Fibroblast of skin of left quadriceps (primary cell): ENCODE data around the gene DOCK3.
"Not testable (repeated sequence)": the region's sequence is repeated elsewhere in the genome, so short reads cannot be mapped to it uniquely, and the experiment has no call there.

Experiments used
- DNase-seq, 2 experiments: peaks; one replicate each; pipeline ENCODE4 v3.0.0-alpha.2; 2013; ENCODE audit warnings: low read depth in 2 of 2

Gene DOCK3

DNA sequence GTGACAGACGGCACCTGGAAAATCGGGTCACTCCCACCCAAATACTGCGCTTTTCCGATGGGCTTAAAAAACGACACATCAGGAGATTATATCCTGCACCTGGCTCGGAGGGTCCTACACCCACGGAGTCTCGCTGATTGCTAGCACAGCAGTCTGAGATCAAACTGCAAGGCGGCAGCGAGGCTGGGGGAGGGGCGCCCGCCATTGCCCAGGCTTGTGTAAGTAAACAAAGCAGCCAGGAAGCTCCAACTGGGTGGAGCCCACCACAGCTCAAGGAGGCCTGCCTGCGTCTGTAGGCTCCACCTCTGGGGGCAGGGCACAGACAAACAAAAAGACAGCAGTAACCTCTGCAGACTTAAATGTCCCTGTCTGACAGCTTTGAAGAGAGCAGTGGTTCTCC, 524.6 kb downstream of the DOCK3 start:
- DNase-seq = not testable (repeated sequence)

DNA sequence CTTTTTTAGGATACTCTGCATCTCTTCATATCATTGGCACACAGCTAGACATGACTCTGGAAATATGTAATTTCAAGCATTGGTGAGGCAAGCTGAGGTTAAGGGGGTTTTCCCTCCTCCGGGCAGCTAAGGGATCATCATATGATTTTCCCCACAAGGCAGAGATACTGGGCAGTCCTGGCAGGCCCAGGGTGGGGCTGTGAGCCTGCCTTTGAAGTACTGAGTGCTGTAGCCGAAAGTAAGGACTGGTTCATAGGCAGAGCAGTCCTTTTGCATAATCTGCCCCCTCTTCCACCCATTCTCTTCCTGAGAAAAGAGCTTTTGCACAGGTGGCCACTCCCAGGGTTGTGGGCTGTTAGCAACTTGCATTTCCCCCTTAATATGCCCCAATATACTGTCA, 541.6 kb downstream of the DOCK3 start:
- no peak for DNase-seq

DNA sequence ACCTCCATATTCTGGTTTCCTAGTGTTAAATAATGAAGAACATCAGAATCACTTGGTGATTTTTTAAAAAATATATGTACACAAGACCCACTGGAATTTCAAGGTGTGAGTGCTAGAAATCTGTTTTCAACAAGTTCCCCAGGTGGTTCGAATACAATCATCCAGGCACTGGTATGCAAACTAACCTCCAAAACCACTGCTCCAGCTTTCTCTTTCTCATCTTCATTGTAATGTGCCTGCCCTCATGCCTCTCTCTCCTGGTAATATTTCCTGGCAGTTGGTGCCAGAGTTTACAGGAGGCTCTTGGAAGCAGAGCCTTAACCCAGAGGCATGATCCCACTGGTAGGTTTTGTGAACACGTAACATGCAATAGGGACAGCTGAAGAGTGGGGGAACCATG, 547.2 kb downstream of the DOCK3 start:
- no peak for DNase-seq

DNA sequence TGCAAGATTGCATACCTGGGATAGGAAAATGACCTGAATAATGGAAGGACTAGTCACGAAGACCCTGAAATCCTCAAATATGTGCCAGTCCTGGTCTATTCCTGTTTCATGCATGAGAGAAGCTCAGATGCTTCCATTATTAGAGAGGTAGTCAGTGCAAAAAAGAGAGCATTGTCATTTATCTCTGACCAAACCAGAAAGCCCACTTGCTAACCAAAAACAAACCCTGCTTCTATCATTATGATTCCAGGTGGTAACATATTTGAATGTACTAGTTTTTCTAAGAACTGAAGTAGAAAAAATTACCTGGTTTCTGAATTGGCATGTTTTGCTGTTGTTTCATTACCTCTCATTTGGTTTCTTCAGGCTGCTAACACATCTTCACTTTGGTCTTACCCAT, 549.6 kb downstream of the DOCK3 start:
- DNase-seq = no peak

DNA sequence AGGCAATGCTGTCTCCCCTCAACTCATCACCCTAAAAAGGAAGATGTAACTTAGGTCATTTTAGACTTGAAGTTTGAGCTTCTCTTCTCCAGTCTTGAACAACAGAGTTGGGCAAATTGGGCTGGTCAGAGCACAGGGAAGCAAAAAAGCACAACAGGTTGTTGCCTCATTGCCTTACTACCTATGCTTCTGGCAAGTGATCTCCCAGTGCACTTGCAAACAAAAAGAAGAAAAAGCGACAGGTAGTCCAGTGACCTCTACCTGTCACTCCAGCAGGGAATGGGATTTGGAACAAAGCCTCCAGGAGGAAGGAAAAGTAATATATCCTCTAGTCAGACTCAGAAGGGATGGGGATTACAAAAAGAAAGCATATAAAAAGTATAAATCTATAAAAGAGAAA, 550.1 kb downstream of the DOCK3 start:
- DNase-seq = no peak

DNA sequence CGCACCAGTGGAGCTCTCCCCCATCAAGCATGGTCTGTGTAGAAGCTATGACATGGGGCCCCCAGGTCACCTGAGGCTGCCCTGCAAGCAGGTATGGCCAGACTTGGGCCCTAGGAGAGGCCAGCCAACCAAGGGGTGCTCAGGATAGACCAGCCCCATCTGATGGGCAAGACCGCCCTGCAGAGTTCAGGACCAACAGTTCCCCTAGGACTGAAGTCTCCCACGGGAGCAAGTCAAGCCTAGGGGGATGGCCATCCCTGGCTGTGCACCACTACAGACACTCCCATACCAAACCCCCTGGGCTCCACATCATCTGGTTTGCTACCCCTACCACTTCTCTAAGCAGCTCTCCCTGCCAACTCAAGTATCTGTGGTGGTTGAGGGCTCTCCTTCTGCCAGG, 568.2 kb downstream of the DOCK3 start:
- no peak for DNase-seq

DNA sequence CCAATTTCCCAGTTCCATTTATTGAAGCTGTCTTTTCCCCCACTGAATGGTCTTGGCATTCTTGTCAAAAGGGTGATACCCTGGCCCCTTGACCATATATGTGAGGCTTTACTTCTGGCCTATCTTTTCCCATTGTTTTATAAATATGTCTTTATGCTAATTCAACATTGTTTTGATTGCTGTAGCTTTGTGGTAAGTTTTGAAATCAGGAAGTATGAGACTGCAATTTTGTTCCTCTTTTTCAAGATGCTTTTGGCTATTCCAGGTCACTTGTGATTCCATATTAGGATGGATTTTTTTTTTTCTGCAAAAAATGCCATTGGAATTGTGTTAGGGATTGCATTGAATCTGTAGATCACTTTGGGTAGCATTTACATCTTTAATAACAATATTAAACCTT, 569.2 kb downstream of the DOCK3 start:
- DNase-seq = no peak

DNA sequence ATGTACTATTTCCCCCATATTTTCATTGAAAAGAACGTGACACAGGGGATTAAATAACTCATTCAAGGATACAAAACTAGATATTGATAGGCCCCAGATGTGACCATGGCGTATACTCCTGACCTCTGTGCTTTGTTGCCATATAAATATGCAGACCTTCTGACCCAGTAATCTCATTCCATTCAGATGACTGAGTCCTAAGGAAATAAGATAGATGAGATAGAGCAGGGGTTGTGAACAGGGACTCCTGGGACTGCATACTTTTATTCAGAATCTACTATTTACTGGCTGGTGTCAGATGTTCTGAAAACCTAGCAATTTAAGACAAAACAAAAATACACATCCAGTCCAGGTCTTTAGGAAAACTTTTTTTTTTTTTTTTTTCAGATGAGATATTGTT, 571.1 kb downstream of the DOCK3 start:
- DNase-seq = no peak

DNA sequence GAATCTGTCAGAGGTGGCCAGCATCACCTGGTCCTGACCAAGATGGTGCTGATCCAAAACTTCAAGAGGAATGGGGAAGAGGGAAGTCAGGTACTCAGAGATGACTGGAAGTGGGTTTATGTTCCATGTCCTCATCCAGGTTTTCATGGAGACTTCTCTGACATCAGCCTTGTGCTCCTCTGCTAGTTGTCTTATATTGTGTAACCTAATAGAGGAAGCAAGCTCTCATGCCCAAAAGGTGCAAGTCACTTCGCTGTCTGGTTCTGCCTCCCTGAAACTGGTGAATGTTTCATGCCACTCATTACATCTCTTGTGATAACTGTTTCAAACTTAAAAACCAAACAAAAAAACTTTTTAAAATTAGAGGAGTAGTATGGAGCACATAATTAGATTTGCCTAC, 583.1 kb downstream of the DOCK3 start:
- no peak for DNase-seq

DNA sequence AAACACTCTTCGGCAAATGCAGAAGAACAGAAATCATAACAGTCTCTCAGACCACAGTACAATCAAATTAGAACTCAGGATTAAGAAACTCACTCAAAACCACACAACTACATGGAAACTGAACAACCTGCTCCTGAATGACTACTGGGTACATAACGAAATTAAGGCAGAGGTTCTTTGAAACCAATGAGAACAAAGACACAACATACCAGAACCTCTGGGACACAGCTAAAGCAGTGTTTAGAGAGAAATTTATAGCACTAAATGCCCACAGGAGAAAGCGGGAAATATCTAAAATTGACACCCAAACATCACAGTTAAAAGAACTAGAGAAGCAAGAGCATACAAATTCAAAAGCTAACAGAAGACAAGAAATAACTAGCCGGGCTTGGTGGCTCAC, 589.4 kb downstream of the DOCK3 start:
- DNase-seq = not testable (repeated sequence)

DNA sequence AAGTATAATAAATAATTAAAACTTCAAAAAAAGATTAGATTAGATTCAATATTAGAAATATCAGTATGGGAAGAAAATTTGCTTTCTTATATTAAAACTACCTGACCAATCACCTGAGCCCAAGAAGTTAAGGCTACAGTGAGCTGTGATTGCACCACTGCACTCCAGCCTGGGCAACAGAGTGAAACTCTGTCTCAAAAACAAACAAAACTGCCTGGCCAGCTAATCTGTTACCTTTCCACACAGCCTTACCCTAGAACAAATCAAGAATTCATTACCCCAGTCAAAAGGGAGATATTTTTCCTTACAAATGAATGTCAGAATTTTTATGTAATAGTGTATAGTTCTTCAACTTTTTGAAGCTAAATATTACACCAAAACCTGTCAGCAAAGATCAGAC, 593.4 kb downstream of the DOCK3 start:
- DNase-seq = no peak

DNA sequence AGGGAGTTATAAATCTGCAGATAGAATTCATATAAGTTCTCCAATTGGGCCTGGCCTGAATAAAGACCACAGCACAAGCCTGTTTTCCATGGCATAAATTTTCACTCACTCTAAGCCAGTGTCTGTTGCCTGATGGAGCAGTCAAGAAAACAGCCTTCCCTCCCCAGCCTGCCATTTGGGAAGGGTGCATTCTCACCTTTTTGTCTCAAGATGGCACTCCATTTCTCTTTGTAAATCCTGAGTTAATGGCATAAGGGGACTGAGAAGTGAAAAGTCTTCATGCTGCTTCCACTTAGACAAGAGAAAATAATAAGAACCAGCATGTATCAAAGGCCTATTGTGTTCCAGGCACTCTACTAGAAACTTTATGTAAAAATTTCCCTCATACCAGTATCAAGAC, 594.7 kb downstream of the DOCK3 start:
- no peak for DNase-seq

DNA sequence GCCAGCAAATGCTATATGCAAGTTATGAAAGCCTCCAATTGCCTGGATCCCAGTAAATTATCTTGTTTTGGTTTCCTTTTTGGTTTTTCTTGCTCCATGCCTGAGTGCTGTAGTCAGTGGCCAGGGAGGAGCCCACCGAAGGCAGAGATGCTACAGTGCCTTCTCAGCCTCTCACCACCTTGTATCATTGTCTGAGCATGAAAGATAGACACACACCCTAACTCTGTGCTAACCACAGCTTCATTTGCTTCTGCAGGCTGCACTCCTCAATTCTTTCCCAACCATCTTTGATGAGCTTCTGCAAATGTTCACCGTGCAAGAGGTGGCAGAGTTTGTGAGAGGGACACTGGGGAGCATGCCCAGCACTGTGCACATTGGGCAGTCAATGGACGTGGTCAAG, 595.8 kb downstream of the DOCK3 start:
- no peak for DNase-seq

DNA sequence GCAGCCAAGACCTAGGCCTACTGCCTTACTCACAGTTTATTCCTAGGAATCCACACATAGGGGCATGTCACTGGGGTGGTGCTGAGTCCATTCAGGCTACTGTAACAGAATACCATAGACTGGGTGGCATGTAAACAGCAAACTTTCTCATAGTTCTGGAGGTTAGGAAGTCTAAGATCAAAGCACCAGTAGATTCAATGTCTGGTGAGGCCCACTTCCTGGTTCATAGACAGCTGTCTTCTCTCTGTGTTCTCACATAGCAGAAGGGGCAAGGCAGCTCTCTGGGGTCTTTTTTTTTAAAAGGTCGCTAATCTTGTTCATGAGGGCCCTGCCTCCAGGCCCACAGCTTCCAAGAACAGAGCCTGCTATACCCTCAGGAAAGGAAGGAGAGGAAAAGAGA, 596.4 kb downstream of the DOCK3 start:
- no peak for DNase-seq

DNA sequence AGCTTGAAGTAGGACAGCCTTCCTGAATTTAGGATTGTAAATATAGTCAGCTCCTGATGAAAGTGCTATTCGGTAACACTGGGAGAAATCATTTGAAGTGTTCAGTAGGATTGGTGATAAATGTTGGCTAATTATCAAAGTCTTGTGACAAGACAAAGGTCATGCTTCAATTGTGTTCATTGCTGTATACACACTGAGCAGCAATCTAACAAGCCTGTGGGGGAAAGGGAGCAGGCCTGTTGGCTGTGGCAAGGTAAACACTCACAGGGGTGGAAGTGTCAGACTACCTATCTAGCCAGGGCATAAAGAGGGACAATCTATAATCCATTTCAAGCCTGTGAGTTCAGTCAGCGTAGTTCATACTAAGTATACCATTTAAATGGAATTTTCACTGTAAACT, 599.3 kb downstream of the DOCK3 start:
- no peak for DNase-seq

DNA sequence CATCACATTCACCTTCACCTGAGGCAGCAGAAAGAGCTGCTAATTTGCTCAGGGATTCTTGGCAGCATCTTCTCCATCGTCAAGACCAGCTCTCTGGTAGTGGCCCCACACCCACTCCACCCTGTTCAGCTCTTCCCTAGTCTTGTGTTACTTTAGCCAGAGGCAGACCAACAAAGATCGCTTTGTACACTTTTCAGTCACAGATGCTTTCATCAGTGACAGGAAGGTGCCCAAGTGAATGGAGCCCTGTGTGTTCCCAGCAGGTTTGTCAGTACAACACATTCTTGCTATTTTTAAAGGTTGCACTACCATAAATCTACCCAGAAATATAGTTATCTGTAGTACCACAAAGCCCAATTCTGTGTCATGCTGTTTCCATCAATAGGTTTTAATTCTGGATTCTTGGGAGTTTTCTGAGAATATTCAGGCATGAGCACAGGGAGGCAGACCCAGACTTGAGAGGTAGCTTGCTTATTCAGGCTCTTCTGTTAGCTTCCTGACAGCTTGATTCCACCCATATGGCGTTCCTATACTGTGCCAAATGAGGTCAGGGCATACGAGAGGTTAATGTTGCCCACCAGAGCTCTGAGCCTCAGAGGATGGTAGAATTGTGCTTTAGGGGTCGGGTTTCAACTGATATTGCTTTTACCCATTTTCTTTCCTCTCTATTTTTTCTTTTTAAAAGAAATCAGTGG, 600.5 kb downstream of the DOCK3 start:
- DNase-seq = no peak

DNA sequence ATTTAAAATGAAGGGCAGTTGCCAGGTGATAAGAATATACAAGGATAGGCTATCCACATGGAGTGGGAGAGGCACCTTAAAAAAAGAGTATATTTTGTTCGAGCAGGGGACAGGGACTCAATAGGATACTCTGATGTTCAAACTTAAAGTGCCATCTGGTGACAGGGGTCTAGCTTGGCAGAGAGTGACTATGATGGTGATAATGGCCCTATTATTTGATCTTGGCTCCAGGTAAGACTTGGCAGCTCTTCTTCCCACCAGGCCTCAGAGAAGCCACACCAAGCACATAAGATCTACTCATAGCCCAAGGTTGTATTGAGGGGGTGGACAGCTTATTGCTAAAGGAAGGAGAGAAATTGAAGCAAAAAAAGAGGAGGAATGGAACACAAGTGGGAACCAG, 601.3 kb downstream of the DOCK3 start:
- no peak for DNase-seq

DNA sequence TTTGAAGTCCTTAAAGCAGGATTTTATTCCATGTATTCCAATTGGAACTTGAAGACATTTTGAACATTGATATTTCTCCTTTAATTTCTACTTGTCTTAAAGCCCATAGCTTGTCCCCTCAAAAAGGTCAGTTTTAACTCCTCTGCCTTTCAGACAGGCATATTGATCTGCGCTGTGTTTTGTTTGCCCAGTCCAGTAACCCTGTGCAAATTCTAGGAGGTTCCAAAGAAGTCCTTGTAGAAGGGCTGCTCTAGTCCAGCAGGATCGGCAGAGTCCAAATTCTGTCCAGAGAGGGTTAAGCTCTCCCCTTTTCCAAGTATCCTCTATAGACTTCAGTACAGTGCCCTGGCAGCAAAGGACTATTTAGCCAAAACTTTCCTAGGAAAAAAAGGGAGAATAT, 604.7 kb downstream of the DOCK3 start:
- DNase-seq = no peak

DNA sequence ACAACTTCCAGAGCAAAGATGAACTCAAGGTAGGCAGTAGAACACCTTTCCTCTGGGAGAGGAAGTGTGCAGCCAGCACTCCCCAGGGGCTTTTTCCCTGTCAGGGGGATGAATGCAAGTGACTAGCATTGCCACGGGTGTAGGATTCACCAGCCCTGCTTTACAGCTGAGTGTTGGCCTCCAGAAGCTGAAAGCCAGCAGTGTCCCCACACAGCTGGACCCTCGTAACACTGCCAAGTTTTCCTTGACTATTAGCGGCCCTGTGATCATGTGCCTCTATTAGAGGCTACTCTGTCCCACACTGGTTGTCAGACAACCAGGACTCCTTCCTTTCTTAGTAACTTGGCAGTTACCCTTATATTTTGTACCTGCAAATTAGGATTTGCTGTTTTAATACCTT, 605.4 kb downstream of the DOCK3 start:
- DNase-seq = no peak

DNA sequence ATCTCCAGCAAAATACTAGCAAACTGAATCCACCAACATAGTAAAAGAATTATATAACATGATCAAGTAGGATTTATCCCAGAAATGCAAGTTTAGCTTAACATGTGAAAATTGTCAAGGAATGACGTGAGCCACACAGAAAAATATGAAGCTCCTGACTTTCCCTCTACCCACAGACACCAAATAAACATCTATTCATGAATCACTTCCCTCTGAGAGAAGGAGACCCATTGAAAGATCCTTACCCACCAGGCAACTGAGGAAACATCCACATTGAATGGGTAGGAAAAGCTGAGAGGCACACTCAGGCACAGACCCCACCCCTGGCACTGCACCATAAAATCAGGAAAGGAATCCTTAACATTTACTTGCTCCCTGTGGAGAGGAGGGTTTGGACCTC, 608.2 kb downstream of the DOCK3 start:
- DNase-seq = no peak

DNA sequence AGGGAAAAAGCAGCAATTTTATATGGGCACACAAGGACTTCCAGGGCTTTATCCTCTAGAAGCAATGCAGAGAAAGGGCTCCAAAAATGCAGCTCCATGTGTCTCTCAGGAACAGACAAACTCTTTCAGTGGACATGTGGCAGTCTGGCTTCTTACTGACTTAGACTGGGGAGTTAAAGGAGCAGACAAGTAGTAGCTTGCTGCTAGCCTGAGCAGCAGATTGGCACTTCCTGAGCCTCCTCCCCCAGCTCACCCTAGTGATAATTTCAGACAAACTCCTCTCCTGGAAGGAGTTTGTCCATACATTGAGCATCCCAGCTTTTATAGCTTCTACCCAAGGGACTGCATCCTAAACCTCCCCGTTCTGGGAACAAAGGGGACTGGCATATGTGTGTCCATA, 608.7 kb downstream of the DOCK3 start:
- no peak for DNase-seq

DNA sequence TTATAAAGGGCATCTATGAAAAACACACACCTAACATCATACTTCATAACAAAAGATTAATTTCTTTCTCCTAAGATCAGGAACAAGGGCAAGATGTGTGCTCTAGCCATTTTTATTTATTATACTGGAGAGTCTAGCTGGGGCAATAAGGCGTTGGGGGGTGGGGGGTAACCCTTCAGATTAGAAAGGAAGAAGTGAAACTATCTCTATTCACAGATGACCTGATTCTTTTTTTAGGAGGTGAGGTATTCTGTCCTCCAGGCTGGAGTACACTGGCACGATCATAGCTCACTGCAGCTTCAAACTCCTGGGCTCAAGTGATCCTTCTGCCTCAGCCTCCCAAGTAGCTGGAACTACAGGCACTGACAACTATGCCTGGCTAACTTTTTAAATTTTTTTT, 620.9 kb downstream of the DOCK3 start:
- DNase-seq = no peak

DNA sequence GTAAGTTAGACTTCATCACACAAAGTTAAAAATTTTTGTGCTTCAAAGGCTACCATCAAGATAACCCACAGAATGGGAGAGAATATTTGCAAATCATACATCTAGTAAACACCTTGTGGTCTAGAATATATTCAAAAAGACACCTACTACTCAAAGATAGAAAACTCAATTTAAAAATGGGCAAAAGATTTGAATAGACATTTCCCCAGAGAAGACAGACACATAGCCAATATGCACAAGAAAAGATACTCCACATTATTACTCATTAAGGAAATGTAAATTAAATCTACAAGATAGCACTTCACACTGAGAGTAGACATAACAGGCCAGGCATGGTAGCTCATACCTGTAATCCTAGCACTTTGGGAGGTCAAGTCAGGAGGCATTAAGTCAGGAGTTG, 622.6 kb downstream of the DOCK3 start:
- DNase-seq = no peak

DNA sequence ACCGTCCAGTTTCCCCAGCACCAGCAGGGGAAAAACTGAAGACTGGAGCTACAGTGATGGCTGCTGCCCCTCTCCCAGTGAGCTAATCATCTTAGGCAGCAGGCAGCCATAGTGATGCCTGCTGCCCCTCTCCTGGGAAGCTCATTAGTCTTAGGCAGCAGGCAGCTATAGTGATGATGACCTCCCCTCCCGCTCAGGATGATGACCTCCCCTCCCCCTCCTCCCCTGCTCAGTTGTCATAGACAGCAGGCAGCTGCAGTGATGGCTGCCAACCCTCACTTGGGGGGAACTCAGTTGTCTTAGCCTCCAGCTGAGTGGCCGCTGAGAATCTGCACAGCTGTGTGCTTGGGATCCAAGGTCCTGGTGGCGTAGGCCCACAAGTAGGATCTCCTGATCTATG, 629.5 kb downstream of the DOCK3 start:
- no peak for DNase-seq

DNA sequence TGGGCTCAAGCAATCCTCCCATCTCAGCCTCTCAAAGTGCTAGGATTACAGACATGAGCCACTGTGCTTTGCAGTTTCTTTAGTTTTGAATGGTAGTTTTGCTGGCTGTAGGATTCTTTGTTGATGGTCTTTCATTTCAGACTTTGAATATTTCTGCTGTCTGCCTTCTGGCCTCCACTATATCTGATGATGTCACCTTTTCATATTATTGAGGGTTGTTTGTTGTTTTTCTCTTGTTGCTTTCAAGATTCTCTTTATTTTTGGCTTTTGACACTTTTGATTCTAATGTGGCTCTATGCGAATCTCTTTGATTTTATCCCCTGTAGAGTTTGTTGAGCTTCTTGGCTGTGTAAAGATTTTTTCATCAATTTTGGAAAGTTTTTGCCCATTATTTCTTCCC, 631.4 kb downstream of the DOCK3 start:
- DNase-seq = no peak
